Liver (tissue), 9 donors: ENCODE results near the gene RAB37. TPM values are rescaled to one million over a fixed set of nuclear protein-coding genes. Genes with fewer than 3 reads are reported as not detected.

Source experiments
- DNase-seq: peaks from one replicate; pipeline ENCODE4 v3.0.0-alpha.2; 2017; ENCODE audit warnings: low spot score
- H3K27ac ChIP-seq, 2 donors: one replicate each; pipeline ENCODE4 v1.7.0; 2013; ENCODE audit warnings: inconsistent platforms in 2 of 2, low read length in 2 of 2, control low read depth in 1 of 2, low read depth in 1 of 2, mild to moderate bottlenecking in 1 of 2
- H3K27me3 ChIP-seq, 4 donors: one replicate each; pipeline versions ENCODE4 v1.6.1 to v1.7.0; 2013; ENCODE audit warnings: low read length in 3 of 4, inconsistent platforms in 1 of 4, mild to moderate bottlenecking in 1 of 4, moderate library complexity in 1 of 4; ENCODE audit not compliant: control insufficient read depth in 4 of 4, insufficient read depth in 4 of 4
- H3K36me3 ChIP-seq, 4 donors: one replicate each; pipeline versions ENCODE4 v1.6.1 to v1.7.0; 2013; ENCODE audit warnings: low read length in 3 of 4, mild to moderate bottlenecking in 3 of 4, low read depth in 1 of 4, moderate library complexity in 1 of 4; ENCODE audit not compliant: control insufficient read depth in 4 of 4, insufficient read depth in 3 of 4
- H3K4me1 ChIP-seq, 4 donors: one replicate each; pipeline versions ENCODE4 v1.6.1 to v1.7.0; 2013; ENCODE audit warnings: low read length in 3 of 4, mild to moderate bottlenecking in 3 of 4, moderate library complexity in 1 of 4; ENCODE audit not compliant: control insufficient read depth in 4 of 4, insufficient read depth in 4 of 4
- H3K4me3 ChIP-seq, 3 donors: one replicate each; pipeline versions ENCODE4 v1.6.1 to v1.7.0; 2013; ENCODE audit warnings: low read length in 3 of 3, control low read depth in 1 of 3, low read depth in 1 of 3, mild to moderate bottlenecking in 1 of 3
- H3K9ac ChIP-seq, 2 donors: one replicate each; pipeline ENCODE4 v1.7.0; 2013; ENCODE audit warnings: low read length in 2 of 2, mild to moderate bottlenecking in 2 of 2, moderate library complexity in 2 of 2, control low read depth in 1 of 2, low read depth in 1 of 2
- H3K9me3 ChIP-seq, 4 donors: one replicate each; pipeline versions ENCODE4 v1.6.1 to v1.7.0; 2013; ENCODE audit warnings: low read length in 3 of 4; ENCODE audit not compliant: control insufficient read depth in 4 of 4
- ATF3 ChIP-seq: IDR thresholded peaks from 2 replicates; pipeline ENCODE4 v1.6.1; 2016; ENCODE audit warnings: antibody characterized with exemption
- EGR1 ChIP-seq, 2 donors: IDR thresholded peaks; 2 replicates each; pipeline ENCODE4 v1.6.1; 2016 to 2018; ENCODE audit warnings: antibody characterized with exemption in 2 of 2, low read depth in 2 of 2
- FOXA1 ChIP-seq: IDR thresholded peaks from 2 replicates; pipeline ENCODE4 v1.6.1; 2016; ENCODE audit warnings: antibody characterized with exemption
- FOXA2 ChIP-seq: IDR thresholded peaks from 2 replicates; pipeline ENCODE4 v1.6.1; 2016; ENCODE audit warnings: antibody characterized with exemption
- GABPA ChIP-seq, 2 donors: IDR thresholded peaks in 1 of 2; conservative IDR thresholded peaks in 1 of 2; 2 replicates each; pipeline ENCODE4 v1.6.1; 2016; ENCODE audit warnings: antibody characterized with exemption in 2 of 2, mild to moderate bottlenecking in 1 of 2, moderate library complexity in 1 of 2
- HNF4A ChIP-seq, 2 donors: conservative IDR thresholded peaks; 2 replicates each; pipeline ENCODE4 v1.6.1; 2016; ENCODE audit warnings: antibody characterized with exemption in 2 of 2, mild to moderate bottlenecking in 2 of 2
- HNF4G ChIP-seq: IDR thresholded peaks from 2 replicates; pipeline ENCODE4 v1.6.1; 2016; ENCODE audit warnings: antibody characterized with exemption
- JUND ChIP-seq, 2 donors: IDR thresholded peaks; 2 replicates each; pipeline ENCODE4 v1.6.1; 2016; ENCODE audit warnings: antibody characterized with exemption in 2 of 2
- MAX ChIP-seq: IDR thresholded peaks from 2 replicates; pipeline ENCODE4 v1.6.1; 2016; ENCODE audit warnings: antibody characterized with exemption
- RAD21 ChIP-seq, 2 donors: IDR thresholded peaks; 2 replicates each; pipeline ENCODE4 v1.6.1; 2016; ENCODE audit warnings: antibody characterized with exemption in 2 of 2, mild to moderate bottlenecking in 2 of 2
- REST ChIP-seq: IDR thresholded peaks from 2 replicates; pipeline ENCODE4 v1.6.1; 2016; ENCODE audit warnings: antibody characterized with exemption, mild to moderate bottlenecking
- SP1 ChIP-seq: IDR thresholded peaks from 2 replicates; pipeline ENCODE4 v1.6.1; 2018; ENCODE audit warnings: antibody characterized with exemption, mild to moderate bottlenecking
- YY1 ChIP-seq: IDR thresholded peaks from 2 replicates; pipeline ENCODE4 v1.6.1; 2016; ENCODE audit warnings: antibody characterized with exemption, mild to moderate bottlenecking
- ZBTB33 ChIP-seq: IDR thresholded peaks from 2 replicates; pipeline ENCODE4 v1.6.1; 2016; ENCODE audit warnings: antibody characterized with exemption
- WGBS: extraction: QIAGEN DNeasy Blood & Tissue Kit; methylation state at CpG from one replicate; pipeline ENCODE4 v1.1.7; 2013; 5-methylcytosine and 5-hydroxymethylcytosine counted together
- polyA plus RNA-seq, 2 donors: library from polyadenylated mRNA; stranded (reverse) in 1 of 2; unstranded in 1 of 2; fragments of 200-250 nt in 1 of 2; fragments of >200 nt in 1 of 2; fragmentation: Nextera tagmentation in 1 of 2; extraction: Ambion mirVana in 1 of 2; gene quantifications; one replicate each; pipeline versions ENCODE4 v1.2.1 to v1.2.3, GENCODE V29; 2013 to 2015
- total RNA-seq, 2 donors: library from RNA; depleted of rRNA; stranded (reverse); fragments of >200 nt; gene quantifications; one replicate each; pipeline ENCODE4 v1.2.3, GENCODE V29; 2014
- donor health status: healthy.
- donor health status: healthy.
- donor health status: healthy.
- donor health status: healthy.
- donor health status: healthy.

RAB37 gene
- total and polyA plus RNA-seq, 4 donors, result 5.1 to 8.8 (median 5.6) TPM

- no peak for TF ChIP-seq ZBTB33
- no peak for TF ChIP-seq ATF3
- no peak for TF ChIP-seq YY1
- no peak for TF ChIP-seq HNF4A (conservative IDR thresholded peaks at IDR 0.05)
- no peak for TF ChIP-seq MAX
- no peak for TF ChIP-seq SP1
- no peak for TF ChIP-seq FOXA2
- no peak for TF ChIP-seq REST
- no peak for TF ChIP-seq GABPA (IDR thresholded peaks at IDR 0.05 in 1 of 2, conservative IDR thresholded peaks at IDR 0.05 in 1 of 2)
- TF ChIP-seq FOXA1, result no peak
- Histone ChIP-seq H3K27ac (no peak overlapping the region), H3K4me1 (peaks cover 51 to 99% (median 88%) of the 10 kb centered on the region in 4 donors), H3K27me3 (no peaks in the 10 kb centered on the region), H3K9ac (no peak overlapping the region), H3K9me3 (no peaks in the 10 kb centered on the region), H3K4me3 (no peak overlapping the region), H3K36me3 (peaks cover 3 to 8% (median 7%) of the 10 kb centered on the region in 4 donors)
- no peak for DNase-seq
- 63% methylated on average over 4 of the region's 4 CpGs for WGBS
Observed at GRCh38 chr17:74764751-74765286, 27.8 kb downstream of the RAB37 start.

- WGBS, result 65% methylated on average over 2 of the region's 2 CpGs
- Histone ChIP-seq H3K27me3 (no peaks in the 10 kb centered on the region), H3K4me3 (no peak overlapping the region), H3K9me3 (no peaks in the 10 kb centered on the region), H3K27ac (no peak overlapping the region), H3K9ac (no peak overlapping the region), H3K4me1 (peaks cover 40 to 96% (median 82%) of the 10 kb centered on the region in 4 donors), H3K36me3 (peaks cover 6 to 14% (median 10%) of the 10 kb centered on the region in 4 donors)
- no peak for DNase-seq
- TF ChIP-seq HNF4A (conservative IDR thresholded peaks at IDR 0.05) (no peak), RAD21 (IDR thresholded peaks at IDR 0.05) (no peak), SP1 (no peak), GABPA (IDR thresholded peaks at IDR 0.05 in 1 of 2, conservative IDR thresholded peaks at IDR 0.05 in 1 of 2) (no peak), JUND (IDR thresholded peaks at IDR 0.05) (no peak), HNF4G (no peak), EGR1 (IDR thresholded peaks at IDR 0.05; ENCODE audit: low read depth in 2 of 2) (no peak), ATF3 (no peak)
Observed at GRCh38 chr17:74766413-74766812, 29.4 kb downstream of the RAB37 start.
